ENCODE measurements around the gene CACNA1C. TPM values are rescaled to one million over a fixed set of nuclear protein-coding genes. Genes with fewer than 3 reads are reported as not detected.

Gene CACNA1C
- total RNA-seq, 1 donor from 2014 or later = 0.14 TPM

GRCh38 chr12:2662524-2662923, 609.7 kb downstream of the CACNA1C start:
- no peaks in the 10 kb centered on the region for H3K4me1 Mint-ChIP-seq (ENCODE audit: low read depth)
- H3K36me3 Mint-ChIP-seq (ENCODE audit: low read depth) = no peaks in the 10 kb centered on the region
- no peak for DNase-seq (ENCODE audit: low spot score)
- intact Hi-C loops (cut with micrococcal nuclease) = no loop called here
- no peak overlapping the region for H3K4me3 Mint-ChIP-seq (ENCODE audit: low read depth)
- no peaks in the 10 kb centered on the region for H3K27me3 Mint-ChIP-seq (ENCODE audit: low read depth)
- H3K9me3 Mint-ChIP-seq = no peaks in the 10 kb centered on the region
- no peak overlapping the region for H3K27ac Mint-ChIP-seq

GRCh38 chr12:2664721-2665577, 612.2 kb downstream of the CACNA1C start:
- Mint-ChIP-seq H3K27ac (no peak overlapping the region), H3K4me3 (ENCODE audit: low read depth) (no peak overlapping the region), H3K4me1 (ENCODE audit: low read depth) (no peaks in the 10 kb centered on the region), H3K9me3 (no peaks in the 10 kb centered on the region), H3K27me3 (ENCODE audit: low read depth) (no peaks in the 10 kb centered on the region), H3K36me3 (ENCODE audit: low read depth) (no peaks in the 10 kb centered on the region)
- no peak for DNase-seq (ENCODE audit: low spot score)
- intact Hi-C loops (cut with micrococcal nuclease) = no loop called here

- DNase-seq (ENCODE audit: low spot score) = no peak
- intact Hi-C loops (cut with micrococcal nuclease) = no loop called here
- Mint-ChIP-seq H3K27ac (no peak overlapping the region), H3K36me3 (ENCODE audit: low read depth) (no peaks in the 10 kb centered on the region), H3K9me3 (no peaks in the 10 kb centered on the region), H3K27me3 (ENCODE audit: low read depth) (no peaks in the 10 kb centered on the region), H3K4me3 (ENCODE audit: low read depth) (no peak overlapping the region), H3K4me1 (ENCODE audit: low read depth) (no peaks in the 10 kb centered on the region)
These were observed 613.6 kb downstream of the CACNA1C start for GRCh38 chr12:2666411-2666810.

- Mint-ChIP-seq H3K36me3 (ENCODE audit: low read depth) (no peaks in the 10 kb centered on the region), H3K27ac (no peak overlapping the region), H3K4me3 (ENCODE audit: low read depth) (no peak overlapping the region), H3K27me3 (ENCODE audit: low read depth) (no peaks in the 10 kb centered on the region), H3K9me3 (no peaks in the 10 kb centered on the region), H3K4me1 (ENCODE audit: low read depth) (no peaks in the 10 kb centered on the region)
- intact Hi-C loops (cut with micrococcal nuclease) = no loop called here
- no peak for DNase-seq (ENCODE audit: low spot score)
These were observed 614.1 kb downstream of the CACNA1C start for GRCh38 chr12:2666846-2667245.

GRCh38 chr12:2667716-2668440, 615.1 kb downstream of the CACNA1C start:
- no peaks in the 10 kb centered on the region for H3K9me3 Mint-ChIP-seq
- intact Hi-C loops (cut with micrococcal nuclease) = no loop called here
- no peak overlapping the region for H3K27ac Mint-ChIP-seq

GRCh38 chr12:2668816-2669215, 616.0 kb downstream of the CACNA1C start:
- H3K27ac Mint-ChIP-seq = no peak overlapping the region

More at GRCh38 chr12:2667716-2668440, 615.1 kb downstream of the CACNA1C start:
- Mint-ChIP-seq H3K4me1 (ENCODE audit: low read depth) (no peaks in the 10 kb centered on the region), H3K27me3 (ENCODE audit: low read depth) (no peaks in the 10 kb centered on the region), H3K4me3 (ENCODE audit: low read depth) (no peak overlapping the region), H3K36me3 (ENCODE audit: low read depth) (no peaks in the 10 kb centered on the region)
- no peak for DNase-seq (ENCODE audit: low spot score)

GRCh38 chr12:2669560-2669959, 616.8 kb downstream of the CACNA1C start:
- H3K27me3 Mint-ChIP-seq (ENCODE audit: low read depth) = no peaks in the 10 kb centered on the region
- H3K4me1 Mint-ChIP-seq (ENCODE audit: low read depth) = no peaks in the 10 kb centered on the region
- intact Hi-C loops (cut with micrococcal nuclease) = no loop called here
- no peak overlapping the region for H3K27ac Mint-ChIP-seq
- H3K9me3 Mint-ChIP-seq = no peaks in the 10 kb centered on the region
- no peak overlapping the region for H3K4me3 Mint-ChIP-seq (ENCODE audit: low read depth)
- DNase-seq (ENCODE audit: low spot score) = no peak
- no peaks in the 10 kb centered on the region for H3K36me3 Mint-ChIP-seq (ENCODE audit: low read depth)

More at GRCh38 chr12:2668816-2669215, 616.0 kb downstream of the CACNA1C start:
- Mint-ChIP-seq H3K27me3 (ENCODE audit: low read depth) (no peaks in the 10 kb centered on the region), H3K36me3 (ENCODE audit: low read depth) (no peaks in the 10 kb centered on the region), H3K4me1 (ENCODE audit: low read depth) (no peaks in the 10 kb centered on the region), H3K9me3 (no peaks in the 10 kb centered on the region), H3K4me3 (ENCODE audit: low read depth) (no peak overlapping the region)
- DNase-seq (ENCODE audit: low spot score) = no peak
- intact Hi-C loops (cut with micrococcal nuclease) = no loop called here

GRCh38 chr12:2672863-2673262, 620.1 kb downstream of the CACNA1C start:
- no peaks in the 10 kb centered on the region for H3K27me3 Mint-ChIP-seq (ENCODE audit: low read depth)
- intact Hi-C loops (cut with micrococcal nuclease) = no loop called here
- DNase-seq (ENCODE audit: low spot score) = no peak
- no peaks in the 10 kb centered on the region for H3K36me3 Mint-ChIP-seq (ENCODE audit: low read depth)
- no peak overlapping the region for H3K27ac Mint-ChIP-seq
- H3K4me3 Mint-ChIP-seq (ENCODE audit: low read depth) = no peak overlapping the region
- no peaks in the 10 kb centered on the region for H3K9me3 Mint-ChIP-seq
- no peaks in the 10 kb centered on the region for H3K4me1 Mint-ChIP-seq (ENCODE audit: low read depth)

GRCh38 chr12:2673966-2674810, 621.4 kb downstream of the CACNA1C start:
- Mint-ChIP-seq H3K36me3 (ENCODE audit: low read depth) (no peaks in the 10 kb centered on the region), H3K27me3 (ENCODE audit: low read depth) (no peaks in the 10 kb centered on the region), H3K4me1 (ENCODE audit: low read depth) (no peaks in the 10 kb centered on the region), H3K4me3 (ENCODE audit: low read depth) (no peak overlapping the region), H3K27ac (no peak overlapping the region), H3K9me3 (no peaks in the 10 kb centered on the region)
- intact Hi-C loops (cut with micrococcal nuclease) = no loop called here
- DNase-seq (ENCODE audit: low spot score) = no peak

- intact Hi-C loops (cut with micrococcal nuclease) = no loop called here
- no peak for DNase-seq (ENCODE audit: low spot score)
- H3K36me3 Mint-ChIP-seq (ENCODE audit: low read depth) = no peaks in the 10 kb centered on the region
- no peaks in the 10 kb centered on the region for H3K4me1 Mint-ChIP-seq (ENCODE audit: low read depth)
- H3K27ac Mint-ChIP-seq = no peak overlapping the region
- no peaks in the 10 kb centered on the region for H3K9me3 Mint-ChIP-seq
- no peaks in the 10 kb centered on the region for H3K27me3 Mint-ChIP-seq (ENCODE audit: low read depth)
- H3K4me3 Mint-ChIP-seq (ENCODE audit: low read depth) = no peak overlapping the region
These were observed 623.0 kb downstream of the CACNA1C start for GRCh38 chr12:2675776-2676175.

- intact Hi-C loops (cut with micrococcal nuclease) = no loop called here
- Mint-ChIP-seq H3K36me3 (ENCODE audit: low read depth) (no peaks in the 10 kb centered on the region), H3K27me3 (ENCODE audit: low read depth) (no peaks in the 10 kb centered on the region), H3K27ac (no peak overlapping the region), H3K4me1 (ENCODE audit: low read depth) (no peaks in the 10 kb centered on the region), H3K4me3 (ENCODE audit: low read depth) (no peak overlapping the region), H3K9me3 (no peaks in the 10 kb centered on the region)
- DNase-seq (ENCODE audit: low spot score) = no peak
These were observed 624.5 kb downstream of the CACNA1C start for GRCh38 chr12:2677142-2677880.

- Mint-ChIP-seq H3K4me3 (ENCODE audit: low read depth) (no peak overlapping the region), H3K4me1 (ENCODE audit: low read depth) (peaks cover 5% of the 10 kb centered on the region), H3K27me3 (ENCODE audit: low read depth) (no peaks in the 10 kb centered on the region), H3K9me3 (peaks cover 4% of the 10 kb centered on the region), H3K27ac (no peak overlapping the region), H3K36me3 (ENCODE audit: low read depth) (peaks cover 2% of the 10 kb centered on the region)
- intact Hi-C loops (cut with micrococcal nuclease) = no loop called here
- DNase-seq (ENCODE audit: low spot score) = peak; percentile 4
These were observed 625.6 kb downstream of the CACNA1C start for GRCh38 chr12:2678426-2678825.
